ENCODE measurements around the gene INTS6. TPM values are rescaled to one million over a fixed set of nuclear protein-coding genes. Genes with fewer than 3 reads are reported as not detected.

The INTS6 gene
- total and polyA plus RNA-seq, 2 donors from 2014 or later: 8.3 to 31.0 TPM

GRCh38 chr13:51371768-51372399, 81.0 kb downstream of the INTS6 start:
- no peaks in the 10 kb centered on the region for H3K27me3 ChIP-seq (ENCODE audit: control insufficient read depth, insufficient read depth, low read length)
- H3K4me3 ChIP-seq (ENCODE audit: low read length in 3 of 3): no peak overlapping the region
- no peak overlapping the region for H3K9ac ChIP-seq (ENCODE audit: low read length in 3 of 3)
- H3K4me1 ChIP-seq (ENCODE audit: control insufficient read depth in 2 of 3, insufficient read depth in 2 of 3, low read depth in 1 of 3, low read length in 3 of 3): no peaks in the 10 kb centered on the region
- H3K9me3 ChIP-seq (ENCODE audit: control insufficient read depth in 2 of 3, insufficient read depth in 1 of 3, low read length in 3 of 3): no peaks in the 10 kb centered on the region
- intact Hi-C loops (cut with DNase I): no loop called here
- H3K36me3 ChIP-seq (ENCODE audit: control insufficient read depth in 2 of 3, insufficient read depth in 3 of 3, low read length in 3 of 3): peaks cover 11 to 41% (median 12%) of the 10 kb centered on the region in 3 donors
- FAIRE-seq (no peak), DNase-seq (no peak)
- no peak overlapping the region for H3K27ac ChIP-seq (ENCODE audit: low read depth in 2 of 2, low read length in 2 of 2)
- TF ChIP-seq CTCF (IDR thresholded peaks at IDR 0.05; ENCODE audit: borderline replicate concordance, extremely low read depth, insufficient read depth): no peak

GRCh38 chr13:51370811-51371210, 82.0 kb downstream of the INTS6 start:
- DNase-seq: no peak
- H3K4me1 ChIP-seq (ENCODE audit: control insufficient read depth in 2 of 3, insufficient read depth in 2 of 3, low read depth in 1 of 3, low read length in 3 of 3): no peaks in the 10 kb centered on the region
- intact Hi-C loops (cut with DNase I): no loop called here
- H3K9ac ChIP-seq (ENCODE audit: low read length in 3 of 3): no peak overlapping the region
- peaks cover 12 to 38% (median 13%) of the 10 kb centered on the region in 3 donors for H3K36me3 ChIP-seq (ENCODE audit: control insufficient read depth in 2 of 3, insufficient read depth in 3 of 3, low read length in 3 of 3)
- no peak for FAIRE-seq
- H3K27ac ChIP-seq (ENCODE audit: low read depth in 2 of 2, low read length in 2 of 2): no peak overlapping the region
- H3K9me3 ChIP-seq (ENCODE audit: control insufficient read depth in 2 of 3, insufficient read depth in 1 of 3, low read length in 3 of 3): no peaks in the 10 kb centered on the region
- no peak for TF ChIP-seq CTCF (IDR thresholded peaks at IDR 0.05; ENCODE audit: borderline replicate concordance, extremely low read depth, insufficient read depth)
- no peak overlapping the region for H3K4me3 ChIP-seq (ENCODE audit: low read length in 3 of 3)
- H3K27me3 ChIP-seq (ENCODE audit: control insufficient read depth, insufficient read depth, low read length): no peaks in the 10 kb centered on the region

GRCh38 chr13:51370116-51370515, 82.7 kb downstream of the INTS6 start:
- Histone ChIP-seq H3K9me3 (ENCODE audit: control insufficient read depth in 2 of 3, insufficient read depth in 1 of 3, low read length in 3 of 3) (no peaks in the 10 kb centered on the region), H3K27ac (ENCODE audit: low read depth in 2 of 2, low read length in 2 of 2) (no peak overlapping the region), H3K27me3 (ENCODE audit: control insufficient read depth, insufficient read depth, low read length) (no peaks in the 10 kb centered on the region), H3K4me3 (ENCODE audit: low read length in 3 of 3) (no peak overlapping the region), H3K36me3 (ENCODE audit: control insufficient read depth in 2 of 3, insufficient read depth in 3 of 3, low read length in 3 of 3) (peaks cover 12 to 33% (median 13%) of the 10 kb centered on the region in 3 donors), H3K4me1 (ENCODE audit: control insufficient read depth in 2 of 3, insufficient read depth in 2 of 3, low read depth in 1 of 3, low read length in 3 of 3) (no peaks in the 10 kb centered on the region), H3K9ac (ENCODE audit: low read length in 3 of 3) (no peak overlapping the region)
- FAIRE-seq (no peak), DNase-seq (no peak)
- TF ChIP-seq CTCF (IDR thresholded peaks at IDR 0.05; ENCODE audit: borderline replicate concordance, extremely low read depth, insufficient read depth): no peak
- intact Hi-C loops (cut with DNase I): no loop called here
